K562 (cell line): ENCODE data around the gene TERC. TPM values are rescaled to one million over a fixed set of nuclear protein-coding genes. Genes with fewer than 3 reads are reported as not detected.

Source experiments
- CREB1 ChIP-seq, 2 experiments: sonication (generic) in 1 of 2; formaldehyde crosslinking in 1 of 2; IDR thresholded peaks; 2 replicates each; pipeline versions ENCODE4 v1.6.1 to v1.8.0; 2012 to 2022; ENCODE audit warnings: inconsistent platforms in 1 of 2, mild to moderate bottlenecking in 1 of 2, missing genetic modification reagents in 1 of 2, moderate library complexity in 1 of 2
- DDX20 ChIP-seq: fragments of 450-650 bp; IDR thresholded peaks from 2 replicates; pipeline ENCODE4 v1.6.1; 2016; ENCODE audit warnings: missing genetic modification characterization, low read depth, mild to moderate bottlenecking, missing compliant biosample characterization, moderate library complexity
- HCFC1 ChIP-seq: IDR thresholded peaks from 2 replicates; pipeline ENCODE4 v1.6.1; 2012; ENCODE audit warnings: low read depth, low read length, improper control_type of control experiment
- ILF3 ChIP-seq: fragments of 450-650 bp; IDR thresholded peaks from 2 replicates; pipeline ENCODE4 v1.6.1; 2018; ENCODE audit warnings: antibody characterized with exemption, mild to moderate bottlenecking, moderate library complexity, borderline replicate concordance
- MAZ ChIP-seq, 2 experiments: fragments of 450-650 bp in 1 of 2; sonication (generic) in 1 of 2; formaldehyde crosslinking; IDR thresholded peaks in 1 of 2; conservative IDR thresholded peaks in 1 of 2; 2 replicates each; pipeline versions ENCODE4 v1.4.0 to v1.5.0; 2020; ENCODE audit warnings: mild to moderate bottlenecking in 1 of 2, missing genetic modification reagents in 1 of 2
- NFRKB ChIP-seq: fragments of 450-650 bp; IDR thresholded peaks from 2 replicates; pipeline ENCODE4 v1.6.1; 2016; ENCODE audit warnings: low read depth
- NR0B1 ChIP-seq: fragments of 450-650 bp; IDR thresholded peaks from one replicate; pipeline ENCODE4 v1.6.1; 2018; ENCODE audit warnings: mild to moderate bottlenecking, moderate library complexity; ENCODE audit not compliant: partially characterized antibody
- PHF20 ChIP-seq: fragments of 450-650 bp; IDR thresholded peaks from 2 replicates; pipeline ENCODE4 v1.6.1; 2018; ENCODE audit not compliant: partially characterized antibody
- PML ChIP-seq: IDR thresholded peaks from 2 replicates; pipeline ENCODE4 v1.6.1; 2012; ENCODE audit warnings: low read length, inconsistent platforms
- RAD21 ChIP-seq, 2 experiments: fragments of 250-450 bp in 1 of 2; fragments of 450-650 bp in 1 of 2; sonication (Bioruptor Pico) in 1 of 2; formaldehyde crosslinking in 1 of 2; IDR thresholded peaks in 1 of 2; conservative IDR thresholded peaks in 1 of 2; 2 replicates each; pipeline versions ENCODE4 v1.4.0 to v1.8.0; 2020 to 2022; ENCODE audit warnings: mild to moderate bottlenecking in 2 of 2, moderate library complexity in 1 of 2
- RAD51 ChIP-seq: fragments of 450-650 bp; IDR thresholded peaks from 2 replicates; pipeline ENCODE4 v1.7.1; 2016; ENCODE audit warnings: low read depth, mild to moderate bottlenecking, borderline replicate concordance
- SIX5 ChIP-seq, 2 experiments: IDR thresholded peaks; 2 replicates each; pipeline ENCODE4 v1.6.1; 2011; ENCODE audit warnings: low read length in 2 of 2, borderline replicate concordance in 1 of 2, low read depth in 1 of 2, mild to moderate bottlenecking in 1 of 2, moderate library complexity in 1 of 2; ENCODE audit not compliant: insufficient read depth in 1 of 2
- SP2 ChIP-seq: IDR thresholded peaks from 2 replicates; pipeline ENCODE4 v1.6.1; 2011; ENCODE audit warnings: mild to moderate bottlenecking, low read depth, low read length, moderate library complexity; ENCODE audit not compliant: poor library complexity, severe bottlenecking; ENCODE audit errors: extremely low read depth
- TFAM ChIP-seq: fragments of 250-450 bp; sonication (Bioruptor Pico); conservative IDR thresholded peaks from 2 replicates; pipeline ENCODE4 v1.5.0; 2021; ENCODE audit warnings: mild to moderate bottlenecking, moderate library complexity
- TOE1 ChIP-seq, 2 experiments: fragments of 450-650 bp in 1 of 2; sonication (generic) in 1 of 2; formaldehyde crosslinking in 1 of 2; IDR thresholded peaks; 2 replicates each; pipeline versions ENCODE4 v1.7.1 to v1.8.0; 2016 to 2022; ENCODE audit warnings: borderline replicate concordance in 2 of 2, mild to moderate bottlenecking in 2 of 2, antibody characterized with exemption in 1 of 2, inconsistent platforms in 1 of 2, low read depth in 1 of 2, missing genetic modification reagents in 1 of 2, moderate library complexity in 1 of 2
- ZFP30 ChIP-seq: fragments of 250-450 bp; sonication (Bioruptor Pico); IDR thresholded peaks from 2 replicates; pipeline ENCODE4 v1.8.0; 2022; ENCODE audit warnings: moderate library complexity, mild to moderate bottlenecking, inconsistent platforms, borderline replicate concordance
- ZNF212 ChIP-seq: fragments of 450-650 bp; formaldehyde crosslinking; IDR thresholded peaks from 2 replicates; pipeline ENCODE4 v1.4.0; 2020; ENCODE audit warnings: mild to moderate bottlenecking
- polyA plus RNA-seq, 8 experiments: library from polyadenylated mRNA; depleted of rRNA in 4 of 8; stranded (reverse) in 5 of 8; unstranded in 3 of 8; fragments of >200 nt; fragmentation: Nextera tagmentation in 2 of 8; fragmentation: Illumina TruSeq in 1 of 8; extraction: Ambion mirVana in 2 of 8; extraction: Trizol in 1 of 8; gene quantifications; 2 replicates each; pipeline versions ENCODE4 v1.2.1 to v1.2.3, GENCODE V29; 2011 to 2014; ENCODE audit warnings: inconsistent platforms in 1 of 8, missing spikeins in 1 of 8
- total RNA-seq, 7 experiments: library from RNA; depleted of rRNA in 6 of 7; stranded (reverse); fragments of >200 nt in 6 of 7; fragmentation: Illumina TruSeq in 2 of 7; extraction: Trizol in 2 of 7; gene quantifications; 2 replicates each; pipeline versions ENCODE4 v1.2.1 to v1.2.3, GENCODE V29; 2011 to 2021; ENCODE audit warnings: low replicate concordance in 1 of 7
- TF ChIP-seq, protein P1 (sequence below): fragments of 450-650 bp; IDR thresholded peaks from 2 replicates; pipeline ENCODE4 v1.7.1; 2018; ENCODE audit warnings: mild to moderate bottlenecking, low read depth; ENCODE audit not compliant: partially characterized antibody
- TF ChIP-seq, protein P2 (sequence below): fragments of 250-450 bp; sonication (Bioruptor Pico); IDR thresholded peaks from 2 replicates; pipeline ENCODE4 v1.5.0; 2020; ENCODE audit warnings: mild to moderate bottlenecking, borderline replicate concordance

TERC gene
- total and polyA plus RNA-seq, 9 of the 15 experiments (the other 6 are each of a cell fraction or from before 2014, with no cell fraction given): 0.77 to 234 (median 27.9) TPM; not detected in 3

- peak; percentile 80; the same call in 1 of the 2 replicates for TF ChIP-seq ZNF212 (CRISPR knock-in tag)
- TF ChIP-seq RAD21 (CRISPR knock-in tag; conservative IDR thresholded peaks at IDR 0.05 in 1 of 2, IDR thresholded peaks at IDR 0.05 in 1 of 2): peak in 1 of 2 experiments; percentile 14; a peak in 1 of 4 replicates
- no peak for TF ChIP-seq PHF20
- peak; percentile 68; the same call in 1 of the 2 replicates for TF ChIP-seq ILF3
- peak in 1 of 2 experiments; percentile 29; a peak in 1 of 4 replicates for TF ChIP-seq MAZ (CRISPR knock-in tag; conservative IDR thresholded peaks at IDR 0.05 in 1 of 2, IDR thresholded peaks at IDR 0.05 in 1 of 2)
- TF ChIP-seq RAD51: no peak
- TF ChIP-seq NR0B1: no peak
- TF ChIP-seq CREB1 (IDR thresholded peaks at IDR 0.05): peak; percentile 61
- TF ChIP-seq CREB1 (CRISPR knock-in tag; IDR thresholded peaks at IDR 0.05): peak; percentile 14; the same call in 1 of the 2 replicates
- TF ChIP-seq NFRKB: 0 out of 2 replicates have a peak, but pooled peaks have one; percentile 17
- no peak for TF ChIP-seq TFAM (CRISPR knock-in tag)
- TF ChIP-seq SP2: no peak
- TF ChIP-seq DDX20: no peak
- peak; percentile 49; the same call in 1 of the 2 replicates for TF ChIP-seq ZFP30 (CRISPR knock-in tag)
- peak in 1 of 2 experiments; percentile 29; a peak in 1 of 4 replicates for TF ChIP-seq SIX5 (IDR thresholded peaks at IDR 0.05; ENCODE audit: borderline replicate concordance in 1 of 2, insufficient read depth in 1 of 2, low read depth in 1 of 2, low read length in 2 of 2)
- TF ChIP-seq, protein P1, sequence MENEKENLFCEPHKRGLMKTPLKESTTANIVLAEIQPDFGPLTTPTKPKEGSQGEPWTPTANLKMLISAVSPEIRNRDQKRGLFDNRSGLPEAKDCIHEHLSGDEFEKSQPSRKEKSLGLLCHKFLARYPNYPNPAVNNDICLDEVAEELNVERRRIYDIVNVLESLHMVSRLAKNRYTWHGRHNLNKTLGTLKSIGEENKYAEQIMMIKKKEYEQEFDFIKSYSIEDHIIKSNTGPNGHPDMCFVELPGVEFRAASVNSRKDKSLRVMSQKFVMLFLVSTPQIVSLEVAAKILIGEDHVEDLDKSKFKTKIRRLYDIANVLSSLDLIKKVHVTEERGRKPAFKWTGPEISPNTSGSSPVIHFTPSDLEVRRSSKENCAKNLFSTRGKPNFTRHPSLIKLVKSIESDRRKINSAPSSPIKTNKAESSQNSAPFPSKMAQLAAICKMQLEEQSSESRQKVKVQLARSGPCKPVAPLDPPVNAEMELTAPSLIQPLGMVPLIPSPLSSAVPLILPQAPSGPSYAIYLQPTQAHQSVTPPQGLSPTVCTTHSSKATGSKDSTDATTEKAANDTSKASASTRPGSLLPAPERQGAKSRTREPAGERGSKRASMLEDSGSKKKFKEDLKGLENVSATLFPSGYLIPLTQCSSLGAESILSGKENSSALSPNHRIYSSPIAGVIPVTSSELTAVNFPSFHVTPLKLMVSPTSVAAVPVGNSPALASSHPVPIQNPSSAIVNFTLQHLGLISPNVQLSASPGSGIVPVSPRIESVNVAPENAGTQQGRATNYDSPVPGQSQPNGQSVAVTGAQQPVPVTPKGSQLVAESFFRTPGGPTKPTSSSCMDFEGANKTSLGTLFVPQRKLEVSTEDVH: peak; percentile 55
- no peak for TF ChIP-seq TOE1 (IDR thresholded peaks at IDR 0.05; ENCODE audit: borderline replicate concordance)
- no peak for TF ChIP-seq TOE1 (CRISPR knock-in tag; IDR thresholded peaks at IDR 0.05; ENCODE audit: borderline replicate concordance, low read depth)
- TF ChIP-seq HCFC1: peak; percentile 67
- peak; percentile 79 for TF ChIP-seq PML
- TF ChIP-seq, protein P2, sequence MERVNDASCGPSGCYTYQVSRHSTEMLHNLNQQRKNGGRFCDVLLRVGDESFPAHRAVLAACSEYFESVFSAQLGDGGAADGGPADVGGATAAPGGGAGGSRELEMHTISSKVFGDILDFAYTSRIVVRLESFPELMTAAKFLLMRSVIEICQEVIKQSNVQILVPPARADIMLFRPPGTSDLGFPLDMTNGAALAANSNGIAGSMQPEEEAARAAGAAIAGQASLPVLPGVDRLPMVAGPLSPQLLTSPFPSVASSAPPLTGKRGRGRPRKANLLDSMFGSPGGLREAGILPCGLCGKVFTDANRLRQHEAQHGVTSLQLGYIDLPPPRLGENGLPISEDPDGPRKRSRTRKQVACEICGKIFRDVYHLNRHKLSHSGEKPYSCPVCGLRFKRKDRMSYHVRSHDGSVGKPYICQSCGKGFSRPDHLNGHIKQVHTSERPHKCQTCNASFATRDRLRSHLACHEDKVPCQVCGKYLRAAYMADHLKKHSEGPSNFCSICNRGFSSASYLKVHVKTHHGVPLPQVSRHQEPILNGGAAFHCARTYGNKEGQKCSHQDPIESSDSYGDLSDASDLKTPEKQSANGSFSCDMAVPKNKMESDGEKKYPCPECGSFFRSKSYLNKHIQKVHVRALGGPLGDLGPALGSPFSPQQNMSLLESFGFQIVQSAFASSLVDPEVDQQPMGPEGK (CRISPR knock-in tag): peak; percentile 59; the same call in 1 of the 2 replicates
These were observed at the start of gene TERC (continued) for GRCh38 chr3:169764882-169765612.
